Thoracic aorta (tissue), 2 donors: ENCODE results near the gene UBR2. TPM values are rescaled to one million over a fixed set of nuclear protein-coding genes. Genes with fewer than 3 reads are reported as not detected.
"Not testable (repeated sequence)": the region's sequence is repeated elsewhere in the genome, so short reads cannot be mapped to it uniquely, and the experiment has no call there.

ENCODE experiments used
- ATAC-seq: fragments of 150-250 bp; one replicate; pipeline ENCODE4 v1.8.0; 2017; ENCODE audit warnings: low read depth; ENCODE audit not compliant: insufficient number of reproducible peaks, low FRiP score
- DNase-seq: peaks from one replicate; pipeline ENCODE4 v3.0.0-alpha.2; 2020; ENCODE audit warnings: low spot score
- H3K27ac ChIP-seq, 2 donors: fragments of 200-600 bp; sonication (generic); 1 replicate in 1 of 2; 2 replicates in 1 of 2; pipeline ENCODE4 v1.5.1; 2016; ENCODE audit warnings: mild to moderate bottlenecking in 2 of 2, moderate library complexity in 2 of 2
- H3K27me3 ChIP-seq: fragments of 200-600 bp; sonication (generic); replicated peaks from 2 replicates; pipeline ENCODE4 v1.6.0; 2016; ENCODE audit warnings: mild to moderate bottlenecking; ENCODE audit not compliant: insufficient read depth
- H3K36me3 ChIP-seq: fragments of 200-600 bp; sonication (generic); one replicate; pipeline ENCODE4 v1.5.1; 2016
- H3K4me1 ChIP-seq, 2 donors: fragments of 200-600 bp; sonication (generic); 1 replicate in 1 of 2; 2 replicates in 1 of 2; pipeline versions ENCODE4 v1.5.1 to v1.6.0; 2016; ENCODE audit warnings: low read depth in 2 of 2, mild to moderate bottlenecking in 1 of 2; ENCODE audit not compliant: control insufficient read depth in 1 of 2
- H3K4me3 ChIP-seq: fragments of 200-600 bp; sonication (generic); 2 replicates; pipeline ENCODE4 v1.5.1; 2016; ENCODE audit warnings: mild to moderate bottlenecking
- H3K9me3 ChIP-seq: fragments of 200-600 bp; sonication (generic); 2 replicates; pipeline ENCODE4 v1.5.1; 2016
- CTCF ChIP-seq: fragments of 200-600 bp; sonication (generic); IDR thresholded peaks from one replicate; pipeline ENCODE4 v1.5.1; 2019; ENCODE audit warnings: antibody characterized with exemption
- total RNA-seq, 2 donors: library from RNA; depleted of rRNA; stranded (reverse); fragments of >200 nt; gene quantifications; one replicate each; pipeline versions ENCODE4 v1.1.0 to v1.2.3, GENCODE V29; 2016

UBR2 gene
- total RNA-seq, 2 donors from 2014 or later, result 25.9 to 38.7 TPM

GRCh38 chr6:42571611-42572342 lies 7.9 kb downstream of the UBR2 start:
- Histone ChIP-seq H3K36me3 (peaks cover 5% of the 10 kb centered on the region), H3K27ac (no peak overlapping the region), H3K4me1 (peaks cover 22 to 48% of the 10 kb centered on the region in 2 donors), H3K4me3 (no peak overlapping the region), H3K27me3 (no peaks in the 10 kb centered on the region), H3K9me3 (no peaks in the 10 kb centered on the region)
- ATAC-seq (no peak), DNase-seq (no peak)
- no peak for TF ChIP-seq CTCF

- H3K27ac ChIP-seq, result no peak overlapping the region
- no peaks in the 10 kb centered on the region for H3K27me3 ChIP-seq
- DNase-seq, result no peak
- H3K4me3 ChIP-seq, result no peak overlapping the region
- peaks cover 5% of the 10 kb centered on the region for H3K36me3 ChIP-seq
- no peaks in the 10 kb centered on the region for H3K9me3 ChIP-seq
- ATAC-seq, result no peak
- peaks cover 18 to 42% of the 10 kb centered on the region in 2 donors for H3K4me1 ChIP-seq
- no peak for TF ChIP-seq CTCF
Measured at GRCh38 chr6:42572523-42572922, 8.7 kb downstream of the UBR2 start.

- not testable (repeated sequence) for H3K36me3 ChIP-seq, DNase-seq, H3K4me3 ChIP-seq, H3K27ac ChIP-seq, ATAC-seq, H3K9me3 ChIP-seq, H3K27me3 ChIP-seq
- peaks cover 0 to 25% of the 10 kb centered on the region in 2 donors for H3K4me1 ChIP-seq
Measured at GRCh38 chr6:42576538-42576937, 12.7 kb downstream of the UBR2 start.

- no peak for TF ChIP-seq CTCF
- Histone ChIP-seq H3K9me3 (no peaks in the 10 kb centered on the region), H3K27me3 (no peaks in the 10 kb centered on the region), H3K4me3 (no peak overlapping the region), H3K36me3 (no peaks in the 10 kb centered on the region), H3K4me1 (no peaks in the 10 kb centered on the region), H3K27ac (no peak overlapping the region)
- DNase-seq, result no peak
- ATAC-seq, result no peak
Measured at GRCh38 chr6:42598300-42598699, 34.5 kb downstream of the UBR2 start.

- H3K4me3 ChIP-seq, result no peak overlapping the region
- H3K9me3 ChIP-seq, result no peaks in the 10 kb centered on the region
- H3K27me3 ChIP-seq, result no peaks in the 10 kb centered on the region
- no peak overlapping the region for H3K27ac ChIP-seq
- DNase-seq (no peak), ATAC-seq (no peak)
- no peaks in the 10 kb centered on the region for H3K4me1 ChIP-seq
- no peak for TF ChIP-seq CTCF
- H3K36me3 ChIP-seq, result no peaks in the 10 kb centered on the region
Measured at GRCh38 chr6:42599558-42599957, 35.7 kb downstream of the UBR2 start.

- H3K9me3 ChIP-seq, result no peaks in the 10 kb centered on the region
- H3K36me3 ChIP-seq, result peaks cover 6% of the 10 kb centered on the region
- H3K4me3 ChIP-seq, result no peak overlapping the region
- no peaks in the 10 kb centered on the region for H3K4me1 ChIP-seq
- no peaks in the 10 kb centered on the region for H3K27me3 ChIP-seq
- H3K27ac ChIP-seq, result no peak overlapping the region
- DNase-seq, result no peak
- ATAC-seq, result no peak
- no peak for TF ChIP-seq CTCF
Measured at GRCh38 chr6:42604150-42604549, 40.3 kb downstream of the UBR2 start.

- not testable (repeated sequence) for H3K36me3 ChIP-seq, H3K9me3 ChIP-seq, H3K27ac ChIP-seq, H3K27me3 ChIP-seq, H3K4me3 ChIP-seq, ATAC-seq, DNase-seq, H3K4me1 ChIP-seq
Measured at GRCh38 chr6:42604699-42605098, 40.9 kb downstream of the UBR2 start.
